SK-N-SH treated with all-trans-retinoic acid at 6 μM for 48 hours (cell line): ENCODE results near the gene DCBLD2.

ENCODE experiments used
- ARNTL ChIP-seq: fragments of 450-650 bp; formaldehyde crosslinking; IDR thresholded peaks from 2 replicates; pipeline ENCODE4 v1.5.0; 2020; ENCODE audit warnings: low read depth, mild to moderate bottlenecking, moderate library complexity, borderline replicate concordance
- ISL1 ChIP-seq: fragments of 250-450 bp; sonication (Bioruptor Pico); IDR thresholded peaks from 2 replicates; pipeline ENCODE4 v2.1.2; 2022; ENCODE audit warnings: mild to moderate bottlenecking, moderate library complexity
- POU6F1 ChIP-seq: fragments of 250-450 bp; sonication (Bioruptor Pico); IDR thresholded peaks from 2 replicates; pipeline ENCODE4 v1.8.0; 2021; ENCODE audit warnings: low read depth, mild to moderate bottlenecking, moderate library complexity, borderline replicate concordance
- PPARA ChIP-seq: fragments of 250-450 bp; sonication (Bioruptor Pico); IDR thresholded peaks from 2 replicates; pipeline ENCODE4 v1.5.0; 2020; ENCODE audit warnings: mild to moderate bottlenecking, borderline replicate concordance
- RARB ChIP-seq: fragments of 250-450 bp; sonication (Bioruptor Pico); IDR thresholded peaks from 2 replicates; pipeline ENCODE4 v1.8.0; 2021; ENCODE audit warnings: mild to moderate bottlenecking, moderate library complexity
- SNAI2 ChIP-seq: fragments of 250-450 bp; sonication (Bioruptor Pico); IDR thresholded peaks from 2 replicates; pipeline ENCODE4 v1.5.0; 2020; ENCODE audit warnings: mild to moderate bottlenecking, moderate library complexity
- ZFP3 ChIP-seq: fragments of 250-450 bp; sonication (Bioruptor Pico); IDR thresholded peaks from 2 replicates; pipeline ENCODE4 v1.5.0; 2020; ENCODE audit warnings: mild to moderate bottlenecking, moderate library complexity
- ZFP30 ChIP-seq: fragments of 450-650 bp; formaldehyde crosslinking; IDR thresholded peaks from 2 replicates; pipeline ENCODE4 v1.5.0; 2022; ENCODE audit warnings: mild to moderate bottlenecking, moderate library complexity
- ZNF70 ChIP-seq: fragments of 450-650 bp; formaldehyde crosslinking; IDR thresholded peaks from 2 replicates; pipeline ENCODE4 v1.5.0; 2020; ENCODE audit warnings: mild to moderate bottlenecking, moderate library complexity
- TF ChIP-seq, protein P1 (sequence below): fragments of 250-450 bp; sonication (Bioruptor Pico); IDR thresholded peaks from 2 replicates; pipeline ENCODE4 v1.5.1; 2020; ENCODE audit warnings: low read depth, mild to moderate bottlenecking, moderate library complexity
- TF ChIP-seq, protein P2 (sequence below): fragments of 250-450 bp; sonication (Bioruptor Pico); IDR thresholded peaks from 2 replicates; pipeline ENCODE4 v1.8.0; 2020; ENCODE audit warnings: mild to moderate bottlenecking, moderate library complexity, borderline replicate concordance

- TF ChIP-seq PPARA (CRISPR knock-in tag) (no peak), ZFP30 (CRISPR knock-in tag) (no peak), RARB (CRISPR knock-in tag) (no peak), ISL1 (CRISPR knock-in tag) (no peak), SNAI2 (no peak), ZFP3 (no peak), ZNF70 (CRISPR knock-in tag) (no peak), ARNTL (CRISPR knock-in tag) (no peak), POU6F1 (CRISPR knock-in tag) (no peak)
- TF ChIP-seq, protein P1, sequence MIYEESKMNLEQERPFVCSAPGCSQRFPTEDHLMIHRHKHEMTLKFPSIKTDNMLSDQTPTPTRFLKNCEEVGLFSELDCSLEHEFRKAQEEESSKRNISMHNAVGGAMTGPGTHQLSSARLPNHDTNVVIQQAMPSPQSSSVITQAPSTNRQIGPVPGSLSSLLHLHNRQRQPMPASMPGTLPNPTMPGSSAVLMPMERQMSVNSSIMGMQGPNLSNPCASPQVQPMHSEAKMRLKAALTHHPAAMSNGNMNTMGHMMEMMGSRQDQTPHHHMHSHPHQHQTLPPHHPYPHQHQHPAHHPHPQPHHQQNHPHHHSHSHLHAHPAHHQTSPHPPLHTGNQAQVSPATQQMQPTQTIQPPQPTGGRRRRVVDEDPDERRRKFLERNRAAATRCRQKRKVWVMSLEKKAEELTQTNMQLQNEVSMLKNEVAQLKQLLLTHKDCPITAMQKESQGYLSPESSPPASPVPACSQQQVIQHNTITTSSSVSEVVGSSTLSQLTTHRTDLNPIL: no peak
- TF ChIP-seq, protein P2, sequence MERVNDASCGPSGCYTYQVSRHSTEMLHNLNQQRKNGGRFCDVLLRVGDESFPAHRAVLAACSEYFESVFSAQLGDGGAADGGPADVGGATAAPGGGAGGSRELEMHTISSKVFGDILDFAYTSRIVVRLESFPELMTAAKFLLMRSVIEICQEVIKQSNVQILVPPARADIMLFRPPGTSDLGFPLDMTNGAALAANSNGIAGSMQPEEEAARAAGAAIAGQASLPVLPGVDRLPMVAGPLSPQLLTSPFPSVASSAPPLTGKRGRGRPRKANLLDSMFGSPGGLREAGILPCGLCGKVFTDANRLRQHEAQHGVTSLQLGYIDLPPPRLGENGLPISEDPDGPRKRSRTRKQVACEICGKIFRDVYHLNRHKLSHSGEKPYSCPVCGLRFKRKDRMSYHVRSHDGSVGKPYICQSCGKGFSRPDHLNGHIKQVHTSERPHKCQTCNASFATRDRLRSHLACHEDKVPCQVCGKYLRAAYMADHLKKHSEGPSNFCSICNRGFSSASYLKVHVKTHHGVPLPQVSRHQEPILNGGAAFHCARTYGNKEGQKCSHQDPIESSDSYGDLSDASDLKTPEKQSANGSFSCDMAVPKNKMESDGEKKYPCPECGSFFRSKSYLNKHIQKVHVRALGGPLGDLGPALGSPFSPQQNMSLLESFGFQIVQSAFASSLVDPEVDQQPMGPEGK (CRISPR knock-in tag): no peak
Observed at GRCh38 chr3:98812851-98813374, 88.6 kb downstream of the DCBLD2 start.
